NCI-H510A (cell line): ENCODE measurements around the gene PSTPIP1.

Experiments
- DNase-seq: peaks from one replicate; lab custom pipeline; 2025; lab: John Stamatoyannopoulos, UW

PSTPIP1 gene

GRCh38 chr15:77030048-77030927 is 35.4 kb downstream of the PSTPIP1 start:
- no peak for DNase-seq

GRCh38 chr15:77030928-77031375 is 36.0 kb downstream of the PSTPIP1 start:
- no peak for DNase-seq

GRCh38 chr15:77031376-77032050 is 36.6 kb downstream of the PSTPIP1 start:
- DNase-seq: no peak

- no peak for DNase-seq
These were observed 37.2 kb downstream of the PSTPIP1 start for GRCh38 chr15:77032052-77032646.

- DNase-seq: no peak
These were observed 37.9 kb downstream of the PSTPIP1 start for GRCh38 chr15:77032647-77033416.

- DNase-seq: no peak
These were observed 38.4 kb downstream of the PSTPIP1 start for GRCh38 chr15:77033417-77033728.

DNA sequence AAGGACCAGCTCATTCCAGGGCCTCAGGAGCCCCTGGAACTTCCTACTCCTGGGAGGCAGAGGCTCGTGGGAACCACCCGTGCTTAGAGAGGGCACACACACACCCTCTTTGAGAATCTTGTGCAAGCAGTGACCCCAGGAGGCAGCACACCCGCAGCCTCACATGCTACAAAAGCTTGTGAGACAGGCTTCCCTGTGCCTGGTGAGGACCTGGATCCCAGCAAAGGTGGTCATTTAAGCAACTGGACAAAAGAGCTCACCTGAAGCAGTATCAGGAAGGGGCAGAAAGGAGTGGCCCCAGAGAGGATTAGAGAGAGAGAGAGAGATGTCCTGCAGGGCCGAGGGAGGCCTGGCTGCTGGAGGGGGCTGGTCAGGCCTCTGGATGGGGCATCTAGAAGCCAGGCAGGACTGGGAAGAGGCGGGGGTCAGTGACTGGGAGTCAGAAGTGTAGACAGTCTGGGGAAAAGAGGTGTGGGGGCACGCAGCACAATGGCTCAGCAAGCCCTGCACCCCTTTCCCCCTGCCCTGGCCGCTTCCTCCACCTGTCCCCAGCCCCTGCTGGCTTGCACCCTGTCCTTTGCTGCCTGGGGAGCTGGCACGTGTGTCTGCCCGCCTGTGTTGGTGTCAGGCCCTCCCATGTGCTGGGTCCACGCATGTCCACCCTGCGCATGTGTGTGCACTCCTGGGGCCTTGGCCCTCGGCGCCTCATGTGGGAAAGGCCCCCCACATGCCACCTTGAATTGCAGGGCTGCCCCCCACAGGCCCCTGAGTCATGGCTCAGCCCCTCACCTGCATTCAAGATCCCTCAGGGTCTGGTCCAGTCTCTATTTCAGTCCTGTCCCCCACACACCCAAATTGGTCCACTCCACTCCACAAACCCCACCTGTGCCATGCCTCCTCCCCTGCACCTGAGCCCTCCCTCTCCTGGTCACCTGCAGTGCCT is 39.1 kb downstream of the PSTPIP1 start:
- DNase-seq: no peak

- no peak for DNase-seq
These were observed 40.0 kb downstream of the PSTPIP1 start for GRCh38 chr15:77034695-77035489.

- DNase-seq: no peak
These were observed 40.7 kb downstream of the PSTPIP1 start for GRCh38 chr15:77035584-77035983.

GRCh38 chr15:77035999-77036471 is 41.1 kb downstream of the PSTPIP1 start:
- no peak for DNase-seq

DNA sequence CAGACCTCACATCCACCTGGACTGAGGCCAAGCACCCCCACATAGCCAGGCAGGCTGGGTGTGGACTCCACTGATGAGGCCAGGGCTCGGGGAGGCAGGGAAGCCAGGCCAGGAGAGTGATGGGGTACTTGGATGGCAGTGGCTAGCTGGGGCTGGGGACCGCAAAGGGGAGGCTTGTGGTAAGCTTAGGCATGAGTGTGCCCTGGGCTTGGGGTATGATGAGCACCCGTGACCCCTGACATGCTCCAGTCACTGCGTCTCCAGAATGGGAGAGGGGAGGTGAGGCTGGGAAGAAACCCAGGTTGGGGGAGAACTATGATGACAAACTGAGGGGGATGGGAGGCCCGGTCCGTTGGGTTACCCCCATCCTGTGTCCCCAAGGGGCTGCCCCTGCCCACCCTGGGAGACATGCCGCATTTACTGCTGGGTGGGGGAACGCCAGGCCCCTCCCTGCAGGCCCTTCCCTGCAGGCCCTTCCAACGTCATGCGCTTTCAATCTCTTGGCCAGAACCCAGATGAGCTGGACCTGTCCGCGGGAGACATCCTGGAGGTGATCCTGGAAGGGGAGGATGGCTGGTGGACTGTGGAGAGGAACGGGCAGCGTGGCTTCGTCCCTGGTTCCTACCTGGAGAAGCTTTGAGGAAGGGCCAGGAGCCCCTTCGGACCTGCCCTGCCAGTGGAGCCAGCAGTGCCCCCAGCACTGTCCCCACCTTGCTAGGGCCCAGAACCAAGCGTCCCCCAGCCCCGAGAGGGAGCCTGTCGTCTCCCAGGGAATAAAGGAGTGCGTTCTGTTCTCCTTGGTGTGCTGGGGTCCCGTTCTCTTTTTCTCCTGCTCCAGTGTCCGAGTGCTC is 41.8 kb downstream of the PSTPIP1 start:
- DNase-seq: no peak

- DNase-seq: no peak
These were observed 42.7 kb downstream of the PSTPIP1 start for GRCh38 chr15:77037388-77038209.

GRCh38 chr15:77038312-77039216 is 43.6 kb downstream of the PSTPIP1 start:
- DNase-seq: no peak

DNA sequence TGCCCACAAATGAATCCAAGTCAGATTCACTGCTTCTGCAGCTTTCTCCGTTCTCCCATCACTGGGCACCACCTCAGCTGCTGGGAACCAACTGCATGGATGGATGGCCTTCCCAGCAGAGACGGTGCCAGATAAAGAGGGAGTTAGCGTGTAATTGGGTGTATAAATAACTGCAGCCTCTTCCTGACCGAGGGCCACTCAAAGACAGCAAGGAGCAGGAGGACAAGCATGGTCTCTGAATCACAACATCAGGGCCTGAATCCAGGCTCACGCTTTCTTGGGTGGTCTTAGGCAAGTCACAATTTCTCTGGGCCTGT is 44.2 kb downstream of the PSTPIP1 start:
- no peak for DNase-seq

GRCh38 chr15:77039848-77040247 is 44.9 kb downstream of the PSTPIP1 start:
- DNase-seq: no peak

DNA sequence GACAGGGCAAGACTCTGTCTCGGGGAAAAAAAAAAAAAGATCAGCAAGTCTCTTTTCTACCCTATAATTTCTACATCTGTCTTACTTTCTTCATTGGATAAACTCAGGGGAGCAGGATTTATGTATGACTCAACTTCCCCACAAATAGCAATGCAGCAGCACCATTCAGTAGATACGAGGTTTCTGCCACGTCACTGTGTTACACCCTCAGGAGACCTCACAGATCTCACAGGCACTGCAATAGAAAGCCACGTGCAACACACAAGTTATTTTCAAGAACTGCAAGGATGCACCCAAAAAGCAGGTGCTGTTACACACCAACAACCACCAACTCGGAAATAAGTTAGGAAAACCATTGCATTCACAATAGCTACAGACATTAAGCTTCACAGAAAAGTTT is 45.7 kb downstream of the PSTPIP1 start:
- no peak for DNase-seq

DNA sequence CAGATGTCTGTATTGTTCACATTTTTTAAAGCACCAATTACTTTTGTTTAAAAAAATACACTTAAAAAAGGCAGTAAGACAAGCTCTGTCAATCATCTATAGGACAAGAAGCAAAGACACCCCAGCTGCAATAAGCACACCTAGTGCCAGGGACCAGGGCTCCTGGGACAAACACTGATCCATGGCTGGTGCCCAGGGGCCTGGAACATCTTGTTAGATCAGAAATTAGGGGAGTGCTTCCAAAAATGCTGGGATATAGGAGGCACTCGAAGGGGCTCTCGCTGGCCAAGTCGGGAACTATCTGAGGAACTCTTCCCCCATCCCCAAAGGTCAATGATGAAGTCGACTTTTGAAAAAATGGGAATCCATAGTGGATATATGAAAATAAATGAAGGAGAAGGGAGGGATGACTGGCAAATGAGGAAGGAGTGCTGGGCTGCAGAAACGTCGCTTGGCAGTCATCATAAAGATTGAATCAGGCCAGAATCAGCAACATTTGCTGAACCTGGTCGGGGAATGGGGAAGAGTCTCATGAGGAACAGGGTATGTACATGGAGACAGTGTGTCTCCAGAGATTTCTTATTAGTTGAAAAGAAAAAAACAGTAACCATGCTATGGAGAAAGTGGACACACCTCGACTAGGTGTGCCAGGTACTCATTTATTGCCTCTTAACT is 47.5 kb downstream of the PSTPIP1 start:
- DNase-seq: no peak
